HG03575 (cell line): ENCODE results near the gene RPUSD1.
"Not testable (repeated sequence)": the region's sequence is repeated elsewhere in the genome, so short reads cannot be mapped to it uniquely, and the experiment has no call there.

Experiments used
- ATAC-seq: cut with Tn5 transposase; IDR thresholded peaks from one replicate; pipeline ENCODE4 v1.9.1; 2021; ENCODE audit not compliant: unreplicated experiment, insufficient number of reproducible peaks, low FRiP score; ENCODE audit errors: extremely low read depth

Gene RPUSD1

GRCh38 chr16:787321-787966 is 737 bp downstream of the RPUSD1 start:
- no peak for ATAC-seq

DNA sequence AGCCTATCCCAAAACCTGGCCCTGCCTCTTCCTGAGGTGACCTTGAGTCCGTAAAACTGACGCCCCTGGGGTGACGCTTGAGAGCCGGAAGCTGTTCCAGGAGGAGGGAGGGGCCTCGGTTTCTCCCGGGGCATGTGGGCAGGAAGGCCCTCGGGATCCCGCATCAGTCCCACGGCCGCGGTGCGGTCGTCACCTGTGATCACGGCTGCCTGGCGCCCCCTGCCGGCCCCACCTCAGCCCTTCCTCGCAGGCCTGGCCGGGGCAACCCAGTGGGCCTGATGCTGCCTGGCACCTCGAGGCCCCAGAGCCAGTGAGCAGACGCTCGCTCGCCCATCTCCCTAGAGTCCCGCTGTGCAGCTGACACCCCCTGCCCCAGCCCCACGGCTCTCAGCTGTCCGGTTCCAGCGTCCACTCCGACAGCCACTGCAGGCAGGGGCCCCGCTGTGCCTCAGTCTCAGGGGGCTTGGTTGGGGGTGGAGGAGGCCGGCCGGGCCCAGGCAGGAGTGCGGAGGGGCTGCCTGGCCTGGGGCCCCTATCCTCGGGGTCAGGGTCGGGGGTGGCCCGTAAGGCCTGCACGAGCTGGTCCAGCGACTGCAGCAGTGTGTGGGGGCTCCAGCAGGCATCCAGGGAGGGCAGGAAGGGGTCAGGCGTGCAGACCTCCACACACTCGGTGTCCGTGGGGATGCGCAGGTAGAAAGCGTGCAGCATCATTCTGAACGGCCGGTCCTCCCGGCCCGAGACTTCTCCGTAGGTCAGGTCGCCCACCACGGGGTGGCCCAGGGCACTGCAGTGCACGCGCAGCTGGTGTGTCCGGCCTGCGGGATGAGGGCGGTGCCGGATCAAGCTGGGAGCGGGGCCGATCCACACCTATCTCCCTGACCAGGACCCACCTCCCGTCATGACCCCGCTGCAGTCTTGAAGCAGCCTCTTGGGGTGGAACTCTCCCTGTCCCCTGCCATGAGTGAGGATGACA is 2.3 kb downstream of the RPUSD1 start:
- ATAC-seq, result no peak

DNA sequence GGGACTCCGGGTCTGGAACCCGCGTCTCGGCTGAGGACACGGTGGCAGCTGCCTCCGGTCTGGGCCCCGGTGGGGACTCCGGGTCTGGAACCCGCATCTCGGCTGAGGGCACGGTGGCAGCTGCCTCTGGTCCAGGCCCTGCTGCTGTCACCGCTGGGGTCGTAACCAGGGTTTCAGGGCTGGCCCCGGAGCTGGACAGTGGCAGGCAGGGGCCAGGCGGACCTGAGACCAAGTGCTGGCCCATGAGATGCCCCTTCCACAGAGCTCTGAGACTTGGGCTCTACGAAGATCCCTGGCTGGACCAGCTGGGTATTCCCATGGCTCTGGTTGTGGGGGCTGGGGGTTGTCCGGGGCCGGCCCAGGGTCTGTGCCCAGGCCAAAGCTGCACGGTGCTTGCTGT is 3.8 kb downstream of the RPUSD1 start:
- ATAC-seq, result no peak

GRCh38 chr16:783404-784161 is 4.6 kb downstream of the RPUSD1 start:
- no peak for ATAC-seq

DNA sequence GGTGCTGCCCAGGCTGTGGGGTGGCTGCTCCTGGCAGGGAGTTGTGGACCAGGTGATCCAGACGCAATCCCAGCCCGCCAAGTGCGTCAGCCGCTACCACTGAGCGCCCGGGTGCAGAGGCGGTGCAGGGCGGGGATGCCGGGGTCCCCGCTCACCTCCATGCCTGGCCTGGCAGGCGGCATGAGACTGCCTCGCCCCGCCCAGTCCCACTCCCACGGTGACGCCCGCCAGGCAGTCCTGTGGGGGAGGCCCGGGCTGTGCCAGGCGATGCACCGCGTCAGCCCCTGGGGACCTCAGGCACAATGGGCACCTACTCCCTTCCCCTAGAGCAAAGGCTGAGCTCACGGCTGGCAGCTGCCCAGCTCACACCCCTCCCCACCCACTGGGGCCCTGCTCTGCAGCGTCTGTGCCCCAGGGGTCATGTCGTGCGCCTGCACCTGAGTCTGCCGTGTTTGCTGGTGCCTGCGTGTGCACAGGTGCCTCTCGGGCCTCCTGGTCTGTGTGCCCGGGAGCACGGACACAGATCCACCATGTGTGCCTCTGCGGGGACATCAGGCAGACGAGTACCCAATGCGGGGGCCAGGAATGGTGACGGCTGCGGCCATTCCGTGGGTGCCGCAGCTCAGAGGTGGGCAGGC is 5.3 kb downstream of the RPUSD1 start:
- ATAC-seq, result no peak

DNA sequence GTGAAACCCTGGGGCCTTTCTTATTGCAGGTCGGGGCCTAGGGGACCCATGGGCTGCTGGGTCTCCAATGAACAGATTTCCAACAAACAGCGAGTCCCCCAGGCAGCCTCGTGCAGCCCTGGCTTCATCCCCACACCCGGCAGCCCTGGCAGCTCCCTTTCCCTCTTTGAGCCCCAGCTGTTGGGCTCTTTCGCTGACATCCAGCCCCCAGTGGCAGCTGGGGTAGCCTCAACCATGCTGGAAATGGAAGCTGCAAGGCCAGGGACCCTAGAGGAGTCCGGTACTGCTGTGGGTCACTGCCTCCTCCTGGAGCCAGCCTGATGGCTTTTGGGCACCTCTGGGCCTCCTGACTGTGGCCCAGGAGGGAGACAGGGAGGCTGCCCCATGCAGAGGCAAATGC is 5.9 kb downstream of the RPUSD1 start:
- ATAC-seq, result no peak

DNA sequence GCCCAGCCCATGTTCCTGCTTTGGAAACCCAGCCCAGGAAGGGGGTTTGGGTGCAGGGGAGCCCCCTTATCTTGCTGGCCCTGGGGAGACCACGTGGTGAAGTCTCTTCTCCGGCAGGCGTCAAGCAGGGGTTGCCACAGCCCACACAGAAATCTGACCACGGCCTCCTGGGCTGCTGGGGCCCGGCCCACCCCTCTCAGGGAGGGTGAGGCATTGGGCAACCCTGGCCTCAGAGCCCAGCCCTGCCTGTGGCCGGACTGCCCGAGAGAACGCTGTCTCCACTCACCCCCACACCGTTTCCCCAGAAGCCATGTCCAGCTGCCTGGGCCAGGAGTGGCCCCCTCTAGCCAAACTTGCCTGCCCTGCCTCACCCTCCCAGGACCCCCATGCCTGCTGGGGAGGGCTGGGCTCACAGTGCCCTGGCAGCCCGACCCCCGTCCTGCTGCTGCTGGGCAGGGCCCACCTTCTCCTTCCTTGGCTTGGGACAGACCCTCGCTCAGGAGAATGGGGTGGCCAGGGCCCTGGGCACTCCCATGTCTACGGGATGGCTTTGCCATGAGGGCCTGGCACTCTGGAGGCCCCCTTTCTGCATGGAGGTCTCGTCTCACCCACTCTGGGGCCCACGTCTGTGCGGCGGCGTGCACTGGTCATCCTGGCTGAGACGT is 6.7 kb downstream of the RPUSD1 start:
- ATAC-seq, result no peak

GRCh38 chr16:780296-780695 is 7.9 kb downstream of the RPUSD1 start:
- no peak for ATAC-seq

DNA sequence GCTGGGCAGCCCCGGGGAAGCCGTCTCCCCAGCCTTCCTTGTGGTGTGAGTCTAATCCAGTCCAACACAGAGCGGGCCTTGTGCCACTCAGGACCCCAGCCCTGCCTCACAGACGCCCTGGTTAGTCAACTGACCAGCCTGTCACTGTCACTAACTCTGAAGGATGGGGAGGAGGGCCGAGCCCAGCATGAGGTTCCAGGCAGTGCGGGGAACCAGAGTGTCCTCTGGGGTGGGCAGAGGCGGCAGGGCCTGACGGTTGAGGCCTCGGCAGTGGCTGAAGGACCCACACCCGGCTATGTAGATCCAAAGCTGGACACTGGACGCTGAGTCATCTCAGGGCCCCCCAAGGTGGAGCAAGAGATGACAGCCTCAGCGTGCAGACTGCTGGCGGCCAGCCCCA is 8.6 kb downstream of the RPUSD1 start:
- no peak for ATAC-seq

DNA sequence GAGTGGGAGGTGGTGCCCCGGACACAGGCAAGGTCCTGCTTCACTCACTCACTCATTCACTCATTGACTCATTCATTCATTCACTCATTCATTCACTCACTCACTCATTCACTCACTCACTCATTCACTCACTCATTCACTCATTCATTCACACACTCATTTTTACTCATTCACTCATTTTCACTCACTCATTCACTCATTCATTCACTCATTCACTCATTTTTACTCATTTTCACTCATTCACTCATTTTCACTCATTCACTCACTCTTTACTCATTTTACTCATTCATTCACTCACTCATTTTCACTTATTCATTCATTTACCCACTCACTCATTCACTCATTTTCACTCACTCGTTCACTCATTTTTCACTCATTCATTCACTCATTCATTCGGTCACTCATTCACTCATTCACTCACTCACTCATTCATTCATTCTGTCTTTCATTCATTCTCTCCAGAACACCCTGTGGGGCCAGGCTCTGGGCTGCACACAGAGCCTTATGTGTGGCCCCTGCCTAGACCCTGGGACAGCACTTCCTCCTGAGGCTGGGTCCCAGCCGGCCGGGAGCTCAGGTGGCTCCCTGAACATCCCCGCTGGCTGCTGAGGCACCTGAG is 9.2 kb downstream of the RPUSD1 start:
- ATAC-seq, result no peak

- ATAC-seq, result no peak
These were observed 9.7 kb downstream of the RPUSD1 start for GRCh38 chr16:778447-778846.

DNA sequence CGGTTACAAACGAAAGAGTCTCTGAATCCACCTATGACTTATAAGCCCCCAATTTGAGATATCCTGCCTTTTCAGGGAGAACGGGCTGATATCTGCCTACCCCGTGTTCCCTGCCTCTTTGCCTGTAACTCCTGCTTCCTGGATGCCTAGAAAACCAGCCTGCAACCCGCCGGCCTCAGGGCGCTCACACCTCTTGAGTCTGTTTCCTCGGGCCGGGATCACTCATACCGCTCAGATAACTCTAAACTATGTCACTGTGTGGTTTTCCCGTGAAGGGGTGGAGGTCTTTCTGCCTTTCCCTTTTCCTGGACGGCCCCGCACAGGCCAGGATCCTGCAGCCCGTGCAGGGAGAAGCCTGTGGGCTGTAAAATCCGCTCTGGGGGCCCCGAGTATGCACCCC is 10.4 kb downstream of the RPUSD1 start:
- no peak for ATAC-seq

DNA sequence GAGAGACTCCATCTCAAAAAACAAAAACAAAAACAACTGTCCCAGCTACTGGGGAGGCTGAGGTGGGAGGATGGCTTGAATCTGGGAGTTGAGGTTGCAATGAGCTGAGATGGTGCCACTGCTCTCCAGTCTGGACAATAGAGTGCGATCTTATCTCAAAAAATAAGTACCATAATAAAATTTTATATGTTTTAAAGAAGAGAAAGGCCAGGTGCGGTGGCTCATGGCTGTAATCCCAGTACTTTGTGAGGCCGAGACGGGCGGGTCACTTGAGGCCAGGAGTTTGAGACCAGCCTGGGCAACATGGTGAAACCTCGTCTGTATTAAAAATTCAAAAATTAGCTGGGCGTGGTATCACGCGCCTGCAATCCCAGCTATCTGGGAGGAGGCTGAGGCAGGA is 11.4 kb downstream of the RPUSD1 start:
- no peak for ATAC-seq

DNA sequence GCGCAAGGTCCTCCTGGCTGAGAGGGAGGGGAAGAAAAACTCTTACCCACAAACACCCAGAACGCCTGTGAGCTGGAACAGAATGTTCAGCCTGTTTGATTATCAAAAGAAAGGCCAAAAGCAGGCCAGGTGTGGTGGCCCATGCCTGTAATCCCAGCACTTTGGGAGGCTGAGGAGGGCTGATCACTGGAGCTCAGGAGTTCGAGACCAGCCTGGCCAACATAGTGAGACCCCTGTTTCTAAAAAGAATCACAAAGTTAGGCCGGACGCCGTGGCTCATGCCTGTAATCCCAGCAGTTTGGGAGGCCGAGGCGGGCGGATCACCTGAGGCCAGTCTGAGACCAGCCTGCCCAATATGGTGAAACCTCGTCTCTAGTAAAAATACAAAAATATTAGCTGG is 11.9 kb downstream of the RPUSD1 start:
- not testable (repeated sequence) for ATAC-seq

GRCh38 chr16:775236-775796 is 12.9 kb downstream of the RPUSD1 start:
- ATAC-seq, result no peak

GRCh38 chr16:774086-775001 is 13.8 kb downstream of the RPUSD1 start:
- ATAC-seq, result no peak

- ATAC-seq, result no peak
These were observed 15.2 kb downstream of the RPUSD1 start for GRCh38 chr16:772959-773358.
